Upper lobe of left lung (tissue), 4 donors: Measurements from ENCODE around the gene ZNF575.

Experiments used
- POLR2A ChIP-seq, 4 donors: fragments of 450-650 bp; IDR thresholded peaks; one replicate each; pipeline ENCODE4 v1.5.1; 2016 to 2017; ENCODE audit warnings: antibody characterized with exemption in 4 of 4, mild to moderate bottlenecking in 2 of 4
- TF ChIP-seq, protein P1 (sequence below), 6 experiments: fragments of 450-650 bp in 4 of 6; fragments of 200-600 bp in 2 of 6; sonication (generic) in 2 of 6; IDR thresholded peaks; one replicate each; pipeline ENCODE4 v1.5.1; 2016 to 2019; ENCODE audit warnings: antibody characterized with exemption in 6 of 6

- TF ChIP-seq POLR2A (IDR thresholded peaks at IDR 0.05) = no peak
- TF ChIP-seq, protein P1, sequence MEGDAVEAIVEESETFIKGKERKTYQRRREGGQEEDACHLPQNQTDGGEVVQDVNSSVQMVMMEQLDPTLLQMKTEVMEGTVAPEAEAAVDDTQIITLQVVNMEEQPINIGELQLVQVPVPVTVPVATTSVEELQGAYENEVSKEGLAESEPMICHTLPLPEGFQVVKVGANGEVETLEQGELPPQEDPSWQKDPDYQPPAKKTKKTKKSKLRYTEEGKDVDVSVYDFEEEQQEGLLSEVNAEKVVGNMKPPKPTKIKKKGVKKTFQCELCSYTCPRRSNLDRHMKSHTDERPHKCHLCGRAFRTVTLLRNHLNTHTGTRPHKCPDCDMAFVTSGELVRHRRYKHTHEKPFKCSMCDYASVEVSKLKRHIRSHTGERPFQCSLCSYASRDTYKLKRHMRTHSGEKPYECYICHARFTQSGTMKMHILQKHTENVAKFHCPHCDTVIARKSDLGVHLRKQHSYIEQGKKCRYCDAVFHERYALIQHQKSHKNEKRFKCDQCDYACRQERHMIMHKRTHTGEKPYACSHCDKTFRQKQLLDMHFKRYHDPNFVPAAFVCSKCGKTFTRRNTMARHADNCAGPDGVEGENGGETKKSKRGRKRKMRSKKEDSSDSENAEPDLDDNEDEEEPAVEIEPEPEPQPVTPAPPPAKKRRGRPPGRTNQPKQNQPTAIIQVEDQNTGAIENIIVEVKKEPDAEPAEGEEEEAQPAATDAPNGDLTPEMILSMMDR (IDR thresholded peaks at IDR 0.05) = no peak
Observed at GRCh38 chr19:43505941-43506340, 27.0 kb upstream of the ZNF575 start.
